IMR-90 (cell line): Measurements from ENCODE around the gene HES6. TPM values are rescaled to one million over a fixed set of nuclear protein-coding genes. Genes with fewer than 3 reads are reported as not detected.

Experiments
- ATAC-seq: fragments of 200-7000 bp; cut with Tn5 transposase; 2 replicates; pipeline ENCODE4 v1.9.1; 2020; ENCODE audit warnings: low read depth, mild to moderate bottlenecking, moderate library complexity
- BruUV-seq: library from RNA; stranded (reverse); fragments of 400-500 nt; replicated peaks from 2 replicates; lab custom pipeline; 2021; lab: Mats Ljungman, UMichigan
- CTCF ChIA-PET: fragments of 300-600 bp; formaldehyde crosslinking; extraction: SDS; loops from one replicate; lab custom pipeline; 2021; ENCODE audit warnings: antibody characterized with exemption; lab: Yijun Ruan, JAX
- POLR2A ChIA-PET: fragments of 300-600 bp; sonication (Branson Sonifier 250); formaldehyde crosslinking; loops from one replicate; lab custom pipeline; 2022; ENCODE audit warnings: antibody characterized with exemption; ENCODE audit not compliant: unreplicated experiment; lab: Charles Lee
- DNase-seq: peaks from one replicate; pipeline ENCODE4 v3.0.0; 2013
- H2AFZ ChIP-seq: replicated peaks from 2 replicates; pipeline ENCODE3; 2013; ENCODE audit warnings: low read length, mild to moderate bottlenecking; ENCODE audit not compliant: poor library complexity
- H2AK5ac ChIP-seq: 2 replicates; pipeline ENCODE4 v1.6.1; 2013; ENCODE audit warnings: low read depth, low read length, inconsistent platforms
- H2AK9ac ChIP-seq: replicated peaks from 2 replicates; pipeline ENCODE3; 2013; ENCODE audit warnings: mild to moderate bottlenecking, low read depth, low read length, moderate library complexity; ENCODE audit not compliant: poor library complexity
- H2BK120ac ChIP-seq: 2 replicates; pipeline ENCODE4 v1.6.1; 2013; ENCODE audit warnings: low read depth, low read length, inconsistent platforms
- H2BK15ac ChIP-seq: 3 replicates; pipeline ENCODE4 v1.6.1; 2013; ENCODE audit warnings: low read depth, low read length, inconsistent platforms
- H2BK20ac ChIP-seq: 2 replicates; pipeline ENCODE4 v1.6.1; 2013; ENCODE audit warnings: low read depth, mild to moderate bottlenecking, inconsistent platforms, low read length, moderate library complexity
- H2BK5ac ChIP-seq: 2 replicates; pipeline ENCODE4 v1.6.1; 2013; ENCODE audit warnings: mild to moderate bottlenecking, low read depth, low read length, inconsistent platforms; ENCODE audit not compliant: poor library complexity, severe bottlenecking
- H3K14ac ChIP-seq: replicated peaks from 2 replicates; pipeline ENCODE4 v1.6.1; 2013; ENCODE audit warnings: low read depth, low read length, inconsistent platforms
- H3K18ac ChIP-seq: 2 replicates; pipeline ENCODE4 v1.6.1; 2013; ENCODE audit warnings: low read depth, low read length, control low read depth
- H3K23ac ChIP-seq: 2 replicates; pipeline ENCODE4 v1.6.1; 2013; ENCODE audit warnings: low read depth, low read length, inconsistent platforms
- H3K27ac ChIP-seq: 2 replicates; pipeline ENCODE4 v1.5.1; 2013; ENCODE audit warnings: mild to moderate bottlenecking, control low read depth, low read length; ENCODE audit not compliant: insufficient read depth
- H3K27me3 ChIP-seq: 2 replicates; pipeline ENCODE4 v1.6.1; 2013; ENCODE audit warnings: low read length; ENCODE audit not compliant: control insufficient read depth, insufficient read depth
- H3K36me3 ChIP-seq: 2 replicates; pipeline ENCODE4 v1.6.1; 2013; ENCODE audit warnings: low read length, mixed read lengths; ENCODE audit not compliant: control insufficient read depth, insufficient read depth
- H3K4ac ChIP-seq: 2 replicates; pipeline ENCODE4 v1.6.1; 2013; ENCODE audit warnings: low read depth, low read length, inconsistent platforms
- H3K4me1 ChIP-seq: 2 replicates; pipeline ENCODE4 v1.6.1; 2013; ENCODE audit warnings: low read length, mixed read lengths; ENCODE audit not compliant: control insufficient read depth, insufficient read depth
- H3K4me2 ChIP-seq: 2 replicates; pipeline ENCODE4 v1.6.1; 2013; ENCODE audit warnings: low read depth, mild to moderate bottlenecking, control low read depth, low read length, moderate library complexity
- H3K4me3 ChIP-seq: 2 replicates; pipeline ENCODE4 v1.5.1; 2013; ENCODE audit warnings: low read depth, mild to moderate bottlenecking, control low read depth, low read length, moderate library complexity; ENCODE audit not compliant: insufficient read depth
- H3K56ac ChIP-seq: 2 replicates; pipeline ENCODE4 v1.6.1; 2013; ENCODE audit warnings: low read length, inconsistent platforms; ENCODE audit not compliant: insufficient read depth; ENCODE audit errors: extremely low read depth
- H3K79me1 ChIP-seq, 2 experiments: 2 replicates each; pipeline ENCODE4 v1.6.1; 2013; ENCODE audit warnings: low read length in 2 of 2, inconsistent platforms in 1 of 2, low read depth in 1 of 2
- H3K9ac ChIP-seq: 2 replicates; pipeline ENCODE4 v1.6.1; 2013; ENCODE audit warnings: low read depth, low read length, control low read depth
- H3K9me1 ChIP-seq: 2 replicates; pipeline ENCODE4 v1.6.1; 2013; ENCODE audit warnings: low read length, inconsistent platforms; ENCODE audit not compliant: insufficient read depth
- H3K9me3 ChIP-seq: 2 replicates; pipeline ENCODE4 v1.6.1; 2013; ENCODE audit warnings: low read length; ENCODE audit not compliant: control insufficient read depth, insufficient read depth
- H4K20me1 ChIP-seq: 2 replicates; pipeline ENCODE4 v1.6.1; 2013; ENCODE audit warnings: low read length, inconsistent platforms; ENCODE audit not compliant: insufficient read depth
- H4K5ac ChIP-seq: 2 replicates; pipeline ENCODE4 v1.6.1; 2013; ENCODE audit warnings: mild to moderate bottlenecking, low read depth, low read length, control low read depth
- H4K8ac ChIP-seq, 2 experiments: 2 replicates each; pipeline ENCODE4 v1.6.1; 2013; ENCODE audit warnings: low read depth in 2 of 2, low read length in 2 of 2, control low read depth in 1 of 2, inconsistent platforms in 1 of 2
- H4K91ac ChIP-seq: 2 replicates; pipeline ENCODE4 v1.6.1; 2013; ENCODE audit warnings: low read depth, low read length, inconsistent platforms; ENCODE audit not compliant: insufficient read depth
- BHLHE40 ChIP-seq: fragments of 150-350 bp; IDR thresholded peaks from 2 replicates; pipeline ENCODE4 v1.6.1; 2016; ENCODE audit warnings: mild to moderate bottlenecking, low read depth, low read length
- CEBPB ChIP-seq: IDR thresholded peaks from 2 replicates; pipeline ENCODE4 v1.6.1; 2012; ENCODE audit warnings: low read depth, low read length, improper control_type of control experiment
- CHD1 ChIP-seq: IDR thresholded peaks from 2 replicates; pipeline ENCODE4 v1.6.1; 2012; ENCODE audit warnings: low read depth, low read length, improper control_type of control experiment
- FOS ChIP-seq: fragments of 150-350 bp; IDR thresholded peaks from 2 replicates; pipeline ENCODE4 v1.6.1; 2016; ENCODE audit warnings: low read depth, low read length
- MAZ ChIP-seq: IDR thresholded peaks from 2 replicates; pipeline ENCODE4 v1.6.1; 2012; ENCODE audit warnings: low read depth, mild to moderate bottlenecking, low read length, improper control_type of control experiment, moderate library complexity, borderline replicate concordance
- MXI1 ChIP-seq: IDR thresholded peaks from 2 replicates; pipeline ENCODE4 v1.6.1; 2012; ENCODE audit warnings: low read depth, mild to moderate bottlenecking, low read length, moderate library complexity, borderline replicate concordance
- NFE2L2 ChIP-seq: fragments of 150-350 bp; IDR thresholded peaks from 2 replicates; pipeline ENCODE4 v1.6.1; 2016; ENCODE audit warnings: low read depth, mild to moderate bottlenecking, low read length
- POLR2A ChIP-seq: IDR thresholded peaks from 2 replicates; pipeline ENCODE4 v1.6.1; 2012; ENCODE audit warnings: mild to moderate bottlenecking, low read depth, low read length
- RAD21 ChIP-seq: IDR thresholded peaks from 2 replicates; pipeline ENCODE4 v1.6.1; 2012; ENCODE audit warnings: low read length, improper control_type of control experiment
- RCOR1 ChIP-seq: IDR thresholded peaks from 2 replicates; pipeline ENCODE4 v1.6.1; 2012; ENCODE audit warnings: mild to moderate bottlenecking, low read length, improper control_type of control experiment; ENCODE audit not compliant: insufficient replicate concordance
- RFX5 ChIP-seq: IDR thresholded peaks from 2 replicates; pipeline ENCODE4 v1.8.0; 2012; ENCODE audit warnings: low read depth, mild to moderate bottlenecking, low read length, moderate library complexity
- WGBS, 2 experiments: methylation state at CpG; one replicate each; pipeline versions ENCODE4 v1.1.5 to v1.1.7; 2013; ENCODE audit warnings: missing lambda C conversion rate in 2 of 2; ENCODE audit not compliant: insufficient read length in 1 of 2; ENCODE audit errors: extremely low coverage in 2 of 2; 5-methylcytosine and 5-hydroxymethylcytosine counted together
- dilution Hi-C: fragments of 300-500 bp; cut with HindIII; formaldehyde crosslinking; loops from one replicate; pipeline ENCODE4 v1.14.3; 2018; ENCODE audit warnings: low sequenced_read_pairs; ENCODE audit not compliant: unreplicated experiment
- in situ Hi-C: fragments of 300-500 bp; cut with MboI; formaldehyde crosslinking; loops from 3 replicates; pipeline ENCODE4 v1.14.3; 2019; ENCODE audit warnings: low sequenced_read_pairs, inconsistent platforms, mixed read lengths
- intact Hi-C: fragments of 100-400 bp; cut with micrococcal nuclease; formaldehyde crosslinking; loops from 2 replicates; pipeline ENCODE4 v1.10.0; 2022
- polyA plus RNA-seq, 3 experiments: library from polyadenylated mRNA; depleted of rRNA; stranded (reverse); fragments of >200 nt; gene quantifications; 2 replicates each; pipeline ENCODE4 v1.2.3, GENCODE V29; 2012; ENCODE audit warnings: low replicate concordance in 1 of 3
- total RNA-seq: library from RNA; depleted of rRNA; stranded (reverse); fragments of >200 nt; gene quantifications from 2 replicates; pipeline ENCODE4 v1.2.3, GENCODE V29; 2012
- TF ChIP-seq, protein P1 (sequence below): fragments of 150-350 bp; IDR thresholded peaks from 2 replicates; pipeline ENCODE4 v1.6.1; 2016; ENCODE audit warnings: low read depth, mild to moderate bottlenecking, low read length, moderate library complexity, borderline replicate concordance
- TF ChIP-seq, protein P2 (sequence below): conservative IDR thresholded peaks from 2 replicates; pipeline ENCODE4 v1.5.1; 2012; ENCODE audit warnings: mild to moderate bottlenecking, low read depth, low read length, improper control_type of control experiment

The HES6 gene
- total and polyA plus RNA-seq, 2 of the 4 experiments (the other 2 are of a cell fraction): 1.3 to 3.3 TPM

- Histone ChIP-seq H3K56ac (no peak within 1 kb of the TSS), H3K23ac (peak within 1 kb of the TSS; percentile 53), H2AK5ac (no peak within 1 kb of the TSS; the same call in 1 of the 2 replicates), H3K9me1 (peaks cover 14% of the 10 kb centered on the region), H3K4me3 (peak within 1 kb of the TSS; percentile 69), H3K4me2 (peak within 1 kb of the TSS; percentile 81), H3K18ac (no peak within 1 kb of the TSS; the same call in 1 of the 2 replicates), H2AK9ac (peak within 1 kb of the TSS; percentile 88), H3K4me1 (peaks cover 23% of the 10 kb centered on the region), H4K5ac (no peak within 1 kb of the TSS), H3K9ac (peak within 1 kb of the TSS; percentile 76), H4K8ac (peak within 1 kb of the TSS in 1 of 2 experiments; percentile 66; a peak in 2 of 4 replicates), H3K79me1 (peaks cover 20 to 48% of the 10 kb centered on the region in 2 experiments), H4K91ac (peak within 1 kb of the TSS; percentile 11; the same call in 1 of the 2 replicates), H3K27me3 (no peaks in the 10 kb centered on the region), H2BK15ac (0 out of 3 replicates have a peak within 1 kb of the TSS, but pooled peaks have one; percentile 7), H2AFZ (peak within 1 kb of the TSS; percentile 92), H2BK120ac (peak within 1 kb of the TSS; percentile 22; the same call in 1 of the 2 replicates), H3K14ac (peak within 1 kb of the TSS; percentile 42; the same call in 1 of the 2 replicates), H2BK20ac (no peak within 1 kb of the TSS), H3K27ac (peak within 1 kb of the TSS; percentile 40), H2BK5ac (peak within 1 kb of the TSS; percentile 39), H3K36me3 (no peaks in the 10 kb centered on the region), H3K9me3 (no peaks in the 10 kb centered on the region), H4K20me1 (no peaks in the 10 kb centered on the region; the same call in 1 of the 2 replicates), H3K4ac (peak within 1 kb of the TSS; percentile 79)
- POLR2A ChIA-PET: interaction anchor here (0.5 kb wide), 1 partner anchor 50 kb away, joined by 3 read pairs; no protein-coding TSS in a partner anchor
- WGBS, 2 experiments: 2% methylated on average over 37 of the region's 65 CpGs; no CpG with 5 or more reads in 1 of the 2 experiments
- dilution Hi-C loops: no loop called here
- ATAC-seq (peak; percentile 52), DNase-seq (peak; percentile 90)
- in situ Hi-C loops: no loop called here
- intact Hi-C loops: loop anchor here (1.0 to 10.0 kb wide), 3 partner anchors 32 to 613 kb away; partner anchors contain the start of gene TRAF3IP1
- CTCF ChIA-PET: interaction anchor here (0.6 kb wide), 1 partner anchor 225 kb away, joined by 3 read pairs; no protein-coding TSS in a partner anchor
- no TSS peak for BruUV-seq
- peak; percentile 77; the same call in 1 of the 2 replicates for TF ChIP-seq CHD1
- TF ChIP-seq RFX5: peak; percentile 81
- TF ChIP-seq, protein P1, sequence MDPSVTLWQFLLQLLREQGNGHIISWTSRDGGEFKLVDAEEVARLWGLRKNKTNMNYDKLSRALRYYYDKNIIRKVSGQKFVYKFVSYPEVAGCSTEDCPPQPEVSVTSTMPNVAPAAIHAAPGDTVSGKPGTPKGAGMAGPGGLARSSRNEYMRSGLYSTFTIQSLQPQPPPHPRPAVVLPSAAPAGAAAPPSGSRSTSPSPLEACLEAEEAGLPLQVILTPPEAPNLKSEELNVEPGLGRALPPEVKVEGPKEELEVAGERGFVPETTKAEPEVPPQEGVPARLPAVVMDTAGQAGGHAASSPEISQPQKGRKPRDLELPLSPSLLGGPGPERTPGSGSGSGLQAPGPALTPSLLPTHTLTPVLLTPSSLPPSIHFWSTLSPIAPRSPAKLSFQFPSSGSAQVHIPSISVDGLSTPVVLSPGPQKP: no peak
- no peak for TF ChIP-seq RCOR1
- peak; percentile 17; the same call in 1 of the 2 replicates for TF ChIP-seq MAZ
- peak; percentile 60; the same call in 1 of the 2 replicates for TF ChIP-seq CEBPB
- TF ChIP-seq BHLHE40: no peak
- peak; percentile 29; the same call in 1 of the 2 replicates for TF ChIP-seq NFE2L2
- peak; percentile 90 for TF ChIP-seq POLR2A
- TF ChIP-seq, protein P2, sequence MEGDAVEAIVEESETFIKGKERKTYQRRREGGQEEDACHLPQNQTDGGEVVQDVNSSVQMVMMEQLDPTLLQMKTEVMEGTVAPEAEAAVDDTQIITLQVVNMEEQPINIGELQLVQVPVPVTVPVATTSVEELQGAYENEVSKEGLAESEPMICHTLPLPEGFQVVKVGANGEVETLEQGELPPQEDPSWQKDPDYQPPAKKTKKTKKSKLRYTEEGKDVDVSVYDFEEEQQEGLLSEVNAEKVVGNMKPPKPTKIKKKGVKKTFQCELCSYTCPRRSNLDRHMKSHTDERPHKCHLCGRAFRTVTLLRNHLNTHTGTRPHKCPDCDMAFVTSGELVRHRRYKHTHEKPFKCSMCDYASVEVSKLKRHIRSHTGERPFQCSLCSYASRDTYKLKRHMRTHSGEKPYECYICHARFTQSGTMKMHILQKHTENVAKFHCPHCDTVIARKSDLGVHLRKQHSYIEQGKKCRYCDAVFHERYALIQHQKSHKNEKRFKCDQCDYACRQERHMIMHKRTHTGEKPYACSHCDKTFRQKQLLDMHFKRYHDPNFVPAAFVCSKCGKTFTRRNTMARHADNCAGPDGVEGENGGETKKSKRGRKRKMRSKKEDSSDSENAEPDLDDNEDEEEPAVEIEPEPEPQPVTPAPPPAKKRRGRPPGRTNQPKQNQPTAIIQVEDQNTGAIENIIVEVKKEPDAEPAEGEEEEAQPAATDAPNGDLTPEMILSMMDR: no peak; the same call in 1 of the 2 replicates
- TF ChIP-seq RAD21: peak; percentile 9; the same call in 1 of the 2 replicates
- no peak for TF ChIP-seq MXI1
- peak; percentile 63 for TF ChIP-seq FOS
Observed at GRCh38 chr2:238287737-238288649, 48.2 kb upstream of the HES6 start, which contains the start of gene PER2. PER2 (minus strand) TSS chr2:238288610; CDS start chr2:238277936, 10,674 bp downstream.
